Activated CD8-positive, alpha-beta memory T cell treated with anti-CD3 and anti-CD28 coated beads, Interleukin-2, amount 50 U/mL, for 1 hour (primary cell): ENCODE data around the gene ATP6V0E2.
A peak's percentile ranks its signal among the peaks of the same experiment; 100 is the strongest.
"Not testable (repeated sequence)": the region's sequence is repeated elsewhere in the genome, so short reads cannot be mapped to it uniquely, and the experiment has no call there.

ENCODE experiments used
- DNase-seq: peaks from one replicate; pipeline ENCODE4 v3.0.0-alpha.2; 2020; ENCODE audit errors: extremely low read depth

ATP6V0E2 gene

DNA sequence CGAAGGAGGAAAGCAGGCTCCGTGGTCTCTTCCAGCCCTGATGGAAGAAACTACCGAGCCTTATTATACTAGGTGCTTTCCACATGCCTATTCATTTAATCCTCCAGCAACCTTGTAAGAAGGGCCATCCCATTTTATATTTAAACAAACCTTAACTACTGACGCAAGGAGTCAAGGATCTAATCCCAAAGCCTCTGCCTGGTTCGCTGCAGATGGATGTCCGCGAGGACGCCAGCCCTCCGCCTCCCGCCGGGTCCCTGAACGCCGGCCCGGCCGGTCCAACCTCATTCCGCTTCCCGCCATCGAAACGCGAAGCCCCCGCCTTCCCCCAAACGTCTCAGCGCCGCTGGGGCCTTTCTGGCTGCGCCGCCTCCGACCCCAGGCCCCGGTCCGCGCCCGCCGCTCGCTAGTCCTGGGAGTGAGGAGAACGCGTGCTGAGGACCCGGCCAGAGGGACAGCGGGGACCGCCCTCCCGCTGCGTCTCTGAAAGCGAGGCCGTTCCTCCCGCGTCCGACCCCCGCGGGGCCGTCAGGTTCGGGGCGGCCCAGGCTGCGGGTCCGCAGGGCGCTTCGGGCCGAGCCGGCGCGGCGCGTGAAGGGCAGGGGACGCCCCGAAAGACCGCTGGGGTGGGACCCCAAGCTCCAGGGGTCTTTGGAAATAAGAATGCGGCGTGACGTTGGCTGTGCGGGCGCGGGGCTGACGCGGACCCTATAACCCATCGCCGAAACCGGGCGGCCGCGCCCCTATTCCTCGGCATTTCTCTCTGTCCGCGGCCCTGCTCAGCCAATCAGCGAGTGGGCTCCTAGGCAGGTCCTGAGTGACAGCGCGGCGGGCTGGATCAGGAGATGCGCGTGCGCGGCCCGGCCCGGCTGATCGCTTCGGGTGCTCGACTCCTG, at the start of gene ATP6V0E2:
Gene ATP6V0E2 (plus strand): TSS at position 896 of the 896 bp plus-strand sequence. CDS start 97 bp downstream, outside the sequence.
- peak; percentile 79 for DNase-seq

DNA sequence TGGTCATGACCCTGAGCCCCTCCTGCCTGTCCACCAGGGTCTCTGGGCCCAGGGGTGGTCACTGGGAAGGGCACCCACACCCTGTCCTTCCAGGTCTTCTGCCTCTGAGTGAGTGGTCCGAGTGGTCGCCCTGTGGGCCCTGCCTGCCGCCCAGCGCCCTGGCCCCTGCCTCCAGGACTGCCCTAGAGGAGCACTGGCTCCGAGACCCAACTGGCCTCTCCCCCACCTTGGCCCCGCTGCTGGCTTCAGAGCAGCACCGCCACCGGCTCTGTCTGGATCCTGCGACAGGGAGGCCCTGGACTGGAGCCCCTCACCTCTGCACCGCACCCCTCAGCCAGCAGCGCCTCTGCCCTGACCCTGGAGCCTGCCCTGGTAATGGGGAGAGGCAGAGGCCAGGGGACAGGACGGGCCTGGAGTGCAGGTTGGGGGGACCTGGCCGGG, 49.4 kb upstream of the ATP6V0E2 start:
- no peak for DNase-seq

DNA sequence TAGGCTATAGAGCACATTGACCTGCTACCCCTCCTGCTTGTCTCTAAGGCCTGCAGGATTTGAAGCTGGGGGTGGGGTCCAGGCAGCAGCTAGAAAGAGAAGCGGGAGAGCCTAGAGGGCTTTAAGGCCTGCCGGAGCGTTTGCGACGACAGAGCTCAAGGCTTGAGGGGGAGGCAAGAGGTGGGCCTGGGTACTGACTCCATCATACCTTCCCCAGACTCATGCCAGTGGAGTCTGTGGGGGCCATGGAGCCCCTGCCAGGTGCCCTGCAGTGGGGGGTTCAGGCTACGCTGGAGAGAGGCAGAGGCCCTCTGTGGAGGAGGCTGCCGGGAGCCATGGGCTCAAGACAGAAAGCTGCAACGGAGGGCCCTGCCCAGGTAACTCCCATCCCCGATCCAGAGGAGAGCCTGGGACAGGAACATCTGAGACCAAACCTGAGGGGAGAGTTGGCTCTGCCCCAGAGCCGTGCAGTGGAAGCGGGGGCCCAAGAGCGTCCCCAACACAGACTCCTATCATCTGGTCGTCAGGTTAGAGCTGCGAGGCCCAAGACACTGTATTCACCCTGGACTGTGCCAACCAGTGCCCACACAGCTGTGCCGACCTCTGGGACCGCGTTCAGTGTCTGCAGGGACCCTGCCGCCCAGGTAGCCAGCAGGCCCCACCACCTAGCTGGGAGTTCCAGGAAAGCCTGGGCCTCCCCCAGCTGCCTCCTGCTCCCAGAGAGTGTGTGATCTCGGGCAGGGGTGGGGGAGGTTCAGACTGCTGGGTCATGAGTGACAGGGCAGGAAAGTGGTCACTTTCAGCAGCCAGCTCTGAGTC, 48.8 kb upstream of the ATP6V0E2 start:
- DNase-seq: no peak

GRCh38 chr7:149825567-149826343, 48.0 kb upstream of the ATP6V0E2 start:
- no peak for DNase-seq

GRCh38 chr7:149826344-149827088, 47.3 kb upstream of the ATP6V0E2 start:
- DNase-seq: no peak

- DNase-seq: no peak
These were observed 46.4 kb upstream of the ATP6V0E2 start for GRCh38 chr7:149827089-149827981.

DNA sequence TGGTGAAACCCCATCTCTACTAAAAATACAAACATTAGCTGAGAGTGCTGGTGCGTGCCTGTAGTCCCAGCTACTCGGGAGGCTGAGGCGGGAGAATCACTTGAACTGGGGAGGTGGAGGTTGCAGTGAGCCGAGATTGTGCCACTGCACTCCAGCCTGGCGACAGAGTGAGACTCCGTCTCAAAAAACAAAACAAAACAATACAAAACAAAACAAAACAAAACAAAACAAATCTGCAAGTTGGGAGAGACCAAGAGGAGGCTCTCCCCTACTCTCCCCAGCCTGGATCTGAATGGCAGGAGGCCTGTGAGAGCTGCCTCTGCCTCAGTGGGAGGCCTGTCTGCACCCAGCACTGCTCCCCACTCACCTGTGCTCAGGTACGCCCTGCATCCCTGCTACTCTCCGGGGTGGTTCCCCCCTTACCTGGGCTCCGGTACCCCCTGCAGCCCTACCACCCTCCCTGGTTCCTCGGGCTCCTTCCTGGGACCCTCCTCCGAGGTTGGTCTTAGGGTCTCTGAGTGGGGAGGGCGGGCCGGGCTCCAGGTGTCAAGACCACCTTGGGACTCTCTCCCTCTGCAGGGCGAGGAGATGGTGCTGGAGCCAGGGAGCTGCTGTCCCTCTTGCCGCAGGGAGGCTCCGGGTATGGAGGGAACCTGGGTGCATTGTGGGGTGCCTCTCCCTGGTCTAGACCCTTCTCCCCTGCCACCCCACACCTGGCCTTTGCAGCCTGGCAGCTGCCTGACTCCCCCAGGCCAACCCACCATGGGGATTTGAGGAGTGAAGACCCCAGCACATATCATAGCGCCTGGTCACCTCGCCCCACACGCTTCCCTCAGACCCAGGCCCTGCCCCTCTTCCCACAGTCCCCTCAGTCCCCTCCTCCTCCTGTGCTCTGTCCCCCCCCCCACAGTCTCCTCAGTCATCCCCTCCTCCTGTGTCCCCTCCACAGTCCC, 45.1 kb upstream of the ATP6V0E2 start:
- DNase-seq: no peak

DNA sequence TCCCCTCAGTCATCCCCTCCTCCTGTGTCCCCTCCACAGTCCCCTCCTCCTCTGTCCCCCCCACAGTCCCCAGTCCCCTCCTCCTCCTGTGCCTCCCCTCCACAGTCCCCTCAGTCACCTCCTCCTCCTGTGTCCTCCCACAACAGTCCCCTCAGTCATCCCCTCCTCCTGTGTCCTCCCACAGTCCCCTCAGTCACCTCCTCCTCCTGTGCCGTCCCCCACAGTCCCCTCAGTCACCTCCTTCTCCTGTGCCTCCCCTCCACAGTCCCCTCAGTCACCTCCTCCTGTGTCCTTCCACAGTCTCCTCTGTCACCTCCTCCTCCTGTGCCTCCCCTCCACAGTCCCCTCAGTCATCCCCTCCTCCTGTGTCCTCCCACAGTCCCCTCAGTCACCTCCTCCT, 43.2 kb upstream of the ATP6V0E2 start:
- not testable (repeated sequence) for DNase-seq

GRCh38 chr7:149830997-149831740, 42.6 kb upstream of the ATP6V0E2 start:
- DNase-seq: no peak

GRCh38 chr7:149831741-149832219, 42.0 kb upstream of the ATP6V0E2 start:
- DNase-seq: no peak

DNA sequence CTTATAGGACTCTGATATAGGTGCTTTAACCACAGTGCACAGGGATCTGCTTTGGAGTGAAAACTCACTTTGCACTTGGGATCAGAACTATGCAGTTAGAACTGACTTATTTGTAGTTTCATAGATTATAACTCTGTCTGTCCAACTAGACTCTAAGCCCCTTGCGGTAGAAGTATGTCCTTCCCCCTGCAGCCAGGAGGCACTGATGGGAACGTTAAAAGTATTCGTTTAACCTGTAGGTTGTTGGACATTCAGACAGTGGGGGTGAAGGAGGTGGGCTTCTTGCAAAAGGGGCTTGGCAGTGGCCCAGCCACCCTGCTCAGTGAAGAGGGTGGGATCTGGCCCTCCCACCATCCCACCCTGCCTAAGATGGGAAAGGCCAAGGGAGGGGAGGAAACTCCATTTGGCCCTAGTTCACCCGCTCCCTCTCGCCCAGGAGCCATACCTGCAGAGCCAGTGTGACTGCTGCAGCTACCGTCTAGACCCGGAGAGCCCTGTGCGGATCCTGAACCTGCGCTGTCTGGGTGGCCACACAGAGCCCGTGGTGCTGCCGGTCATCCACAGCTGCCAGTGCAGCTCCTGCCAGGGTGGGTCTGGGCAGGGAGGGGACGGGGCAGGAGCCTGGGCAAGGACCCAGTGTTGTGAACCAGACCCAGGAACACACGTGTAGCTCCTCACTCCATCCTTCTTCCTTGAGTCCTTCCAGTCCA, 41.3 kb upstream of the ATP6V0E2 start:
- no peak for DNase-seq

DNA sequence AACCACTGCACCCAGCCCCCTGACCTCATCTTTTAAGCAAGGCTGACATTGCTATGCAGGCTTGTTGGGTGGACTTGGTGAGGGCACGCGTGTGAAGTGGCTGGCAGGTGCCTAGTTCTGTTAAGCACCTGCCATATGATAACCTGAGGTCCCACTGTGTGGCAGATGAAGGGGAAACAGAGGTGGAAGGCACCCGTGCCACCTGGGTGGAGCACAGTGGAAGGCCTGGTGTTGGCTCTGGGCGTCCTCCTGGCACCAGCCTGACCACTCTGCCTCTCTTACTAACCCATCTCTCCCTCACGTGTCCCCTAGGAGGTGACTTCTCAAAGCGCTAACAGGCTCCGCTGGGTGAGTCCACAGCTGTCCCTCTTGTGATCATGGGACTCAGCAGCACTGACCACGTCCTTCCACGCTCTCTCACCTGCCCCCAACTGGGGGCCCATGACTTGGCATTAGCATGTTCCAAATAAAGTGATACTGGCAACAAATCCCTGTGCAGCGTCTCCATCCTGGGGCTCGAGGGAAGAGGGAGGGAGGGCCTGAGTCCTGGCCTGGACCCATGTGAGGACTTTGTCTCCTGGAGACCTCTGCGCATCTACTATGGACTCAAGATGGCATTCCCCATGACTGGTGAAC, 40.2 kb upstream of the ATP6V0E2 start:
- no peak for DNase-seq

DNA sequence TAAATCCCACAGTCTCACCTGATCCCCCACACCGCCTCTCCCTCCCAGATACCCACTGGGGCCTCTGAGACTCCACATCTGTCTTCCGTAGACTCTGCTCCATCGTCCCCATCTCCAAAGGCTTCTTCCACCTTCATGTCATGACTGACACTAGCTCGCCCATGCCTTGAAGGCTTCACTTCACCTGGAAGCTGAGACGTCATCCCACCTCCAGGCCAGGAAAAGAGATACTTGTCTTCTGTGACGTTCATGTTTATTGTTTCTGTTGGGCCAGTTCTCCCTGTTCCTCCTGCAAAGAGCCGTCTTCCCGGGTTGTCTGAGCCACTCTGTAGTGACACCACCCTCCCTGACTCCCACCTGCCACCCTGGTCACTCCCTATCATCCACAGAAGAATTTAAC, 39.2 kb upstream of the ATP6V0E2 start:
- no peak for DNase-seq

- no peak for DNase-seq
These were observed 37.3 kb upstream of the ATP6V0E2 start for GRCh38 chr7:149836434-149836833.

GRCh38 chr7:149837564-149838223, 36.1 kb upstream of the ATP6V0E2 start:
- DNase-seq: no peak

- peak; percentile 86 for DNase-seq
These were observed 35.4 kb upstream of the ATP6V0E2 start, which contains the start of gene ZNF862 for GRCh38 chr7:149838224-149838991. ZNF862 (plus strand) TSS chr7:149838375; CDS start chr7:149838612, 237 bp downstream.
